GM23248 (cell line): ENCODE measurements around the gene ATP6V0C. TPM values are rescaled to one million over a fixed set of nuclear protein-coding genes. Genes with fewer than 3 reads are reported as not detected.
A peak's percentile ranks its signal among the peaks of the same experiment; 100 is the strongest.

Experiments
- DNase-seq: peaks from one replicate; pipeline ENCODE4 v3.0.0-alpha.2; 2015
- H2AFZ ChIP-seq: fragments of 200-600 bp; sonication (generic); 2 replicates; pipeline ENCODE4 v1.6.1; 2016; ENCODE audit warnings: antibody characterized with exemption
- H3F3A ChIP-seq: fragments of 200-600 bp; sonication (generic); 2 replicates; pipeline ENCODE4 v1.6.1; 2016; ENCODE audit warnings: mild to moderate bottlenecking, antibody characterized with exemption, mixed run types; ENCODE audit not compliant: insufficient read depth
- H3K27ac ChIP-seq: fragments of 200-600 bp; sonication (generic); 2 replicates; pipeline ENCODE4 v1.5.1; 2016; ENCODE audit warnings: mild to moderate bottlenecking
- H3K27me3 ChIP-seq: fragments of 200-600 bp; sonication (generic); replicated peaks from 2 replicates; pipeline ENCODE4 v1.6.1; 2016; ENCODE audit warnings: mild to moderate bottlenecking; ENCODE audit not compliant: insufficient read depth
- H3K36me3 ChIP-seq: fragments of 200-600 bp; sonication (generic); 2 replicates; pipeline ENCODE4 v1.6.1; 2016; ENCODE audit warnings: low read depth, mild to moderate bottlenecking
- H3K4me1 ChIP-seq: fragments of 200-600 bp; sonication (generic); 2 replicates; pipeline ENCODE4 v1.6.1; 2016; ENCODE audit warnings: mild to moderate bottlenecking; ENCODE audit not compliant: insufficient read depth
- H3K4me2 ChIP-seq: fragments of 200-600 bp; sonication (generic); one replicate; pipeline ENCODE4 v1.6.1; 2016; ENCODE audit warnings: mild to moderate bottlenecking; ENCODE audit not compliant: unreplicated experiment
- H3K4me3 ChIP-seq: fragments of 200-600 bp; sonication (generic); 2 replicates; pipeline ENCODE4 v1.5.1; 2016; ENCODE audit warnings: mild to moderate bottlenecking
- H3K79me2 ChIP-seq: fragments of 200-600 bp; sonication (generic); 2 replicates; pipeline ENCODE4 v1.6.1; 2016; ENCODE audit warnings: mild to moderate bottlenecking; ENCODE audit not compliant: insufficient read depth
- H3K9ac ChIP-seq: fragments of 200-600 bp; sonication (generic); 2 replicates; pipeline ENCODE4 v1.6.1; 2016; ENCODE audit warnings: mild to moderate bottlenecking
- H3K9me2 ChIP-seq: fragments of 200-600 bp; sonication (generic); 2 replicates; pipeline ENCODE4 v1.6.1; 2016; ENCODE audit warnings: mixed run types, mild to moderate bottlenecking, moderate library complexity; ENCODE audit not compliant: insufficient read depth
- H3K9me3 ChIP-seq: fragments of 200-600 bp; sonication (generic); one replicate; pipeline ENCODE4 v1.6.1; 2017; ENCODE audit warnings: low read depth
- H4K20me1 ChIP-seq: fragments of 200-600 bp; sonication (generic); 2 replicates; pipeline ENCODE4 v1.6.0; 2016; ENCODE audit not compliant: insufficient read depth
- EZH2 ChIP-seq: fragments of 200-600 bp; sonication (generic); IDR thresholded peaks from 2 replicates; pipeline ENCODE4 v1.6.1; 2018; ENCODE audit warnings: antibody characterized with exemption, mild to moderate bottlenecking; ENCODE audit not compliant: insufficient read depth, poor library complexity, severe bottlenecking
- EZH2phosphoT487 ChIP-seq: fragments of 200-600 bp; sonication (generic); IDR thresholded peaks from 2 replicates; pipeline ENCODE4 v1.6.1; 2018; ENCODE audit warnings: antibody characterized with exemption, moderate library complexity, mild to moderate bottlenecking, low read depth; ENCODE audit not compliant: insufficient read depth
- WGBS, 2 experiments: methylation state at CpG; one replicate each; pipeline ENCODE4 v1.1.6; 2015 to 2017; ENCODE audit warnings: low lambda C conversion rate in 2 of 2, low coverage in 1 of 2; ENCODE audit errors: missing lambda C conversion rate in 2 of 2; 5-methylcytosine and 5-hydroxymethylcytosine counted together
- in situ Hi-C: fragments of 300-500 bp; cut with MboI; formaldehyde crosslinking; loops from 2 replicates; pipeline ENCODE4 v1.15.0; 2020
- polyA plus RNA-seq: library from polyadenylated mRNA; unstranded; fragments of >200 nt; fragmentation: Nextera tagmentation; extraction: Ambion mirVana; gene quantifications from 2 replicates; pipeline ENCODE4 v1.2.1, GENCODE V29; 2016
- total RNA-seq: library from RNA; depleted of rRNA; stranded (reverse); fragments of >200 nt; shearing (Covaris generic); gene quantifications from 2 replicates; pipeline ENCODE4 v1.2.3, GENCODE V29; 2014

ATP6V0C gene
- total and polyA plus RNA-seq, 2 experiments from 2014 or later, result 43.2 to 186 TPM

GRCh38 chr16:2518823-2519710, 5.3 kb downstream of the ATP6V0C start:
- TF ChIP-seq EZH2 (no peak), EZH2phosphoT487 (no peak)
- peaks cover 6% of the 10 kb centered on the region; the same call in 1 of the 2 replicates for H4K20me1 ChIP-seq
- H3K9ac ChIP-seq, result peak overlapping the region; percentile 87
- WGBS, 2 experiments, result 78 to 79% methylated on average over 29 to 39 of the region's 39 CpGs
- peaks cover 89% of the 10 kb centered on the region for H3K79me2 ChIP-seq
- peaks cover 35% of the 10 kb centered on the region for H3K4me1 ChIP-seq
- in situ Hi-C loops, result no loop called here
- H3K9me2 ChIP-seq, result no peaks in the 10 kb centered on the region
- no peak overlapping the region for H3K4me2 ChIP-seq
- peaks cover 5% of the 10 kb centered on the region; the same call in 1 of the 2 replicates for H3K36me3 ChIP-seq
- DNase-seq, result peak; percentile 40
- H3K27ac ChIP-seq, result peak overlapping the region; percentile 67
- H3K9me3 ChIP-seq, result no peaks in the 10 kb centered on the region
- no peaks in the 10 kb centered on the region for H3K27me3 ChIP-seq
- H2AFZ ChIP-seq, result no peak overlapping the region
- peaks cover 8% of the 10 kb centered on the region for H3F3A ChIP-seq
- H3K4me3 ChIP-seq, result peak overlapping the region; percentile 40; the same call in 1 of the 2 replicates

- TF ChIP-seq EZH2, result no peak
- TF ChIP-seq EZH2phosphoT487, result no peak
- in situ Hi-C loops, result no loop called here
- WGBS, 2 experiments, result 10 to 20% methylated on average over 15 to 22 of the region's 22 CpGs
Measured at GRCh38 chr16:2519711-2520080, 5.9 kb downstream of the ATP6V0C start.

GRCh38 chr16:2520097-2520783, 6.5 kb downstream of the ATP6V0C start, which contains the start of gene AMDHD2:
Gene AMDHD2 (plus strand): TSS chr16:2520371. CDS start chr16:2520459, 88 bp downstream.
- H3K79me2 ChIP-seq, result peaks cover 90% of the 10 kb centered on the region
- in situ Hi-C loops, result no loop called here
- H3K4me1 ChIP-seq, result peaks cover 35% of the 10 kb centered on the region
- peak within 1 kb of the TSS; percentile 76 for H3K4me3 ChIP-seq
- no peaks in the 10 kb centered on the region for H3K27me3 ChIP-seq
- peak within 1 kb of the TSS; percentile 32; the same call in 1 of the 2 replicates for H2AFZ ChIP-seq
- peak; percentile 99 for DNase-seq
- H3K36me3 ChIP-seq, result peaks cover 11% of the 10 kb centered on the region; the same call in 1 of the 2 replicates
- peaks cover 6% of the 10 kb centered on the region for H3F3A ChIP-seq
- H4K20me1 ChIP-seq, result peaks cover 6% of the 10 kb centered on the region; the same call in 1 of the 2 replicates
- peak within 1 kb of the TSS; percentile 87 for H3K9ac ChIP-seq
- H3K9me2 ChIP-seq, result no peaks in the 10 kb centered on the region
- peak within 1 kb of the TSS; percentile 67 for H3K27ac ChIP-seq
- TF ChIP-seq EZH2phosphoT487, result no peak
- no peak for TF ChIP-seq EZH2
- peak within 1 kb of the TSS; percentile 79 for H3K4me2 ChIP-seq
- no peaks in the 10 kb centered on the region for H3K9me3 ChIP-seq
- WGBS, 2 experiments, result 0 to 2% methylated on average over 24 to 57 of the region's 83 CpGs

More at GRCh38 chr16:2519711-2520080, 5.9 kb downstream of the ATP6V0C start:
- no peaks in the 10 kb centered on the region for H3K27me3 ChIP-seq
- H3K9me2 ChIP-seq, result no peaks in the 10 kb centered on the region
- peaks cover 10% of the 10 kb centered on the region; the same call in 1 of the 2 replicates for H3K36me3 ChIP-seq
- peaks cover 6% of the 10 kb centered on the region; the same call in 1 of the 2 replicates for H4K20me1 ChIP-seq
- no peak overlapping the region for H2AFZ ChIP-seq
- H3K9ac ChIP-seq, result peak overlapping the region; percentile 87
- H3K27ac ChIP-seq, result peak overlapping the region; percentile 67
- peaks cover 91% of the 10 kb centered on the region for H3K79me2 ChIP-seq
- peak overlapping the region; percentile 40; the same call in 1 of the 2 replicates for H3K4me3 ChIP-seq
- peaks cover 35% of the 10 kb centered on the region for H3K4me1 ChIP-seq
- no peaks in the 10 kb centered on the region for H3K9me3 ChIP-seq
- DNase-seq, result no peak
- H3F3A ChIP-seq, result peaks cover 8% of the 10 kb centered on the region
- no peak overlapping the region for H3K4me2 ChIP-seq

- H3K4me2 ChIP-seq, result peak overlapping the region; percentile 79
- peak overlapping the region; percentile 49 for H3K27ac ChIP-seq
- no peaks in the 10 kb centered on the region for H3K9me3 ChIP-seq
- H3K79me2 ChIP-seq, result peaks cover 83% of the 10 kb centered on the region
- no peaks in the 10 kb centered on the region; the same call in 1 of the 2 replicates for H3F3A ChIP-seq
- H3K9ac ChIP-seq, result peak overlapping the region; percentile 87
- H2AFZ ChIP-seq, result peak overlapping the region; percentile 32; the same call in 1 of the 2 replicates
- in situ Hi-C loops, result no loop called here
- H3K36me3 ChIP-seq, result peaks cover 12% of the 10 kb centered on the region; the same call in 1 of the 2 replicates
- peaks cover 6% of the 10 kb centered on the region; the same call in 1 of the 2 replicates for H4K20me1 ChIP-seq
- no peaks in the 10 kb centered on the region for H3K27me3 ChIP-seq
- no peaks in the 10 kb centered on the region for H3K9me2 ChIP-seq
- DNase-seq, result peak; percentile 67
- H3K4me1 ChIP-seq, result peaks cover 28% of the 10 kb centered on the region
- WGBS, 2 experiments, result 11 to 18% methylated on average over 24 to 41 of the region's 41 CpGs
- peak overlapping the region; percentile 76 for H3K4me3 ChIP-seq
- TF ChIP-seq EZH2phosphoT487, result no peak
- TF ChIP-seq EZH2, result no peak
Measured at GRCh38 chr16:2520784-2521531, 7.2 kb downstream of the ATP6V0C start.
